ENCODE measurements around the gene FNDC8. TPM values are rescaled to one million over a fixed set of nuclear protein-coding genes. Genes with fewer than 3 reads are reported as not detected.
"Not testable (repeated sequence)": the region's sequence is repeated elsewhere in the genome, so short reads cannot be mapped to it uniquely, and the experiment has no call there.

Gene FNDC8
- total RNA-seq, 1 experiment from 2014 or later, result not detected

- DNase-seq (ENCODE audit: extremely low read depth, low read depth), result not testable (repeated sequence)
Measured at GRCh38 chr17:35090707-35091106, 30.7 kb upstream of the FNDC8 start.

GRCh38 chr17:35094902-35095301 lies 26.5 kb upstream of the FNDC8 start:
- peak; percentile 58 for DNase-seq (ENCODE audit: extremely low read depth, low read depth)

GRCh38 chr17:35095741-35096140 lies 25.7 kb upstream of the FNDC8 start:
- DNase-seq (ENCODE audit: extremely low read depth, low read depth), result no peak

- DNase-seq (ENCODE audit: extremely low read depth, low read depth), result no peak
Measured at GRCh38 chr17:35097776-35098175, 23.6 kb upstream of the FNDC8 start.

- no peak for DNase-seq (ENCODE audit: extremely low read depth, low read depth)
Measured at GRCh38 chr17:35099908-35100307, 21.5 kb upstream of the FNDC8 start.

GRCh38 chr17:35101036-35101435 lies 20.4 kb upstream of the FNDC8 start:
- DNase-seq (ENCODE audit: extremely low read depth, low read depth), result no peak

- no peak for DNase-seq (ENCODE audit: extremely low read depth, low read depth)
Measured at GRCh38 chr17:35101725-35102124, 19.7 kb upstream of the FNDC8 start.

- no peak for DNase-seq (ENCODE audit: extremely low read depth, low read depth)
Measured at GRCh38 chr17:35103271-35103670, 18.1 kb upstream of the FNDC8 start.

- no peak for DNase-seq (ENCODE audit: extremely low read depth, low read depth)
Measured at GRCh38 chr17:35104844-35105450, 16.5 kb upstream of the FNDC8 start.

- not testable (repeated sequence) for DNase-seq (ENCODE audit: extremely low read depth, low read depth)
Measured at GRCh38 chr17:35110791-35111190, 10.6 kb upstream of the FNDC8 start.

GRCh38 chr17:35116845-35117244 lies 4.6 kb upstream of the FNDC8 start:
- DNase-seq (ENCODE audit: extremely low read depth, low read depth), result no peak

GRCh38 chr17:35117984-35118383 lies 3.4 kb upstream of the FNDC8 start:
- peak; percentile 38 for DNase-seq (ENCODE audit: extremely low read depth, low read depth)

- peak; percentile 55 for DNase-seq (ENCODE audit: extremely low read depth, low read depth)
Measured at GRCh38 chr17:35119370-35120165, 1.8 kb upstream of the FNDC8 start, which contains the start of gene RAD51D. RAD51D (minus strand) TSS chr17:35119860; CDS start chr17:35119613, 247 bp downstream.

GRCh38 chr17:35127751-35128514 lies 6.5 kb downstream of the FNDC8 start:
- no peak for DNase-seq (ENCODE audit: extremely low read depth, low read depth)

- DNase-seq (ENCODE audit: extremely low read depth, low read depth), result no peak
Measured at GRCh38 chr17:35129154-35129972, 7.9 kb downstream of the FNDC8 start.

GRCh38 chr17:35129973-35130351 lies 8.5 kb downstream of the FNDC8 start:
- no peak for DNase-seq (ENCODE audit: extremely low read depth, low read depth)

GRCh38 chr17:35130392-35130791 lies 9.0 kb downstream of the FNDC8 start:
- DNase-seq (ENCODE audit: extremely low read depth, low read depth), result no peak

GRCh38 chr17:35132099-35132498 lies 10.7 kb downstream of the FNDC8 start:
- no peak for DNase-seq (ENCODE audit: extremely low read depth, low read depth)

- no peak for DNase-seq (ENCODE audit: extremely low read depth, low read depth)
Measured at GRCh38 chr17:35132816-35133550, 11.6 kb downstream of the FNDC8 start.

GRCh38 chr17:35135322-35135721 lies 13.9 kb downstream of the FNDC8 start:
- DNase-seq (ENCODE audit: extremely low read depth, low read depth), result no peak
